Measurements from ENCODE around the gene FMO4. TPM values are rescaled to one million over a fixed set of nuclear protein-coding genes. Genes with fewer than 3 reads are reported as not detected.

FMO4 gene
- total and polyA plus RNA-seq, 2 donors (not counting 3 experiments of a cell fraction or from before 2014, with no cell fraction given): 0.25 to 0.33 TPM

- intact Hi-C loops (cut with micrococcal nuclease) (loop anchor here (10.0 kb wide), 1 partner anchor 543 kb away; no protein-coding TSS in a partner anchor), dilution Hi-C loops (cut with MboI; ENCODE audit: extremely low pct_ligation_motif_present, low sequenced_read_pairs) (no loop called here)
- no peak overlapping the region for H3K4me3 ChIP-seq (replicated peaks in 1 of 3; ENCODE audit: insufficient read depth in 1 of 3, low read depth in 1 of 3, low read length in 3 of 3)
- no peaks in the 10 kb centered on the region for H3K9me1 ChIP-seq (replicated peaks; ENCODE audit: control insufficient read depth, extremely low read depth, insufficient read depth, low read length)
- no peaks in the 10 kb centered on the region for H3K79me2 ChIP-seq (ENCODE audit: control insufficient read depth, insufficient read depth, low read length)
- no peak overlapping the region for H3K4me2 ChIP-seq (ENCODE audit: insufficient read depth, low read length)
- no peak for TF ChIP-seq JUN (IDR thresholded peaks at IDR 0.05; ENCODE audit: borderline replicate concordance, insufficient read depth, insufficient read length, low read depth)
- no peak for TF ChIP-seq GATA2 (IDR thresholded peaks at IDR 0.05; ENCODE audit: insufficient read depth, insufficient read length, low read depth, low read length)
- no peak for TF ChIP-seq MAX (IDR thresholded peaks at IDR 0.05; ENCODE audit: insufficient read depth, insufficient read length)
- no peaks in the 10 kb centered on the region for H3K36me3 ChIP-seq (ENCODE audit: control insufficient read depth in 2 of 2, extremely low read depth in 1 of 2, insufficient read depth in 2 of 2, low read length in 2 of 2)
- no peaks in the 10 kb centered on the region for H3K4me1 ChIP-seq (ENCODE audit: control insufficient read depth, extremely low read depth, insufficient read depth, low read length)
- H3K9me3 ChIP-seq (replicated peaks; ENCODE audit: control insufficient read depth, insufficient read depth, low read length): no peaks in the 10 kb centered on the region
- CTCF ChIA-PET: interaction anchor here (1.2 kb wide), 1 partner anchor 9 kb away, joined by 3 read pairs; no protein-coding TSS in a partner anchor
- POLR2A ChIA-PET: no interaction called here
- BruUV-seq (replicated peaks): no TSS peak
- H4K20me1 ChIP-seq (replicated peaks; ENCODE audit: control insufficient read depth, extremely low read depth, insufficient read depth, low read length): no peaks in the 10 kb centered on the region
- no peak overlapping the region for H2AFZ ChIP-seq (ENCODE audit: low read depth, low read length)
- H3K27ac ChIP-seq (ENCODE audit: insufficient read depth, low read depth, low read length): no peak overlapping the region
- DNase-seq (ENCODE audit: low read depth, low spot score) (no peak), FAIRE-seq (no peak)
- no peaks in the 10 kb centered on the region for H3K27me3 ChIP-seq (ENCODE audit: control insufficient read depth in 2 of 2, insufficient read depth in 2 of 2, low read length in 2 of 2)
- no peak overlapping the region for H3K9ac ChIP-seq (replicated peaks; ENCODE audit: extremely low read depth, insufficient read depth, low read length)
Observed at GRCh38 chr1:171381866-171382210, 67.9 kb downstream of the FMO4 start.

- Histone ChIP-seq H3K79me2 (ENCODE audit: control insufficient read depth, insufficient read depth, low read length) (no peaks in the 10 kb centered on the region), H3K9me3 (replicated peaks; ENCODE audit: control insufficient read depth, insufficient read depth, low read length) (no peaks in the 10 kb centered on the region), H3K27me3 (ENCODE audit: control insufficient read depth in 2 of 2, insufficient read depth in 2 of 2, low read length in 2 of 2) (no peaks in the 10 kb centered on the region), H3K4me2 (ENCODE audit: insufficient read depth, low read length) (no peak overlapping the region), H3K9ac (replicated peaks; ENCODE audit: extremely low read depth, insufficient read depth, low read length) (no peak overlapping the region), H3K4me3 (replicated peaks in 1 of 3; ENCODE audit: insufficient read depth in 1 of 3, low read depth in 1 of 3, low read length in 3 of 3) (no peak overlapping the region), H4K20me1 (replicated peaks; ENCODE audit: control insufficient read depth, extremely low read depth, insufficient read depth, low read length) (no peaks in the 10 kb centered on the region), H3K4me1 (ENCODE audit: control insufficient read depth, extremely low read depth, insufficient read depth, low read length) (no peaks in the 10 kb centered on the region), H3K36me3 (ENCODE audit: control insufficient read depth in 2 of 2, extremely low read depth in 1 of 2, insufficient read depth in 2 of 2, low read length in 2 of 2) (no peaks in the 10 kb centered on the region), H2AFZ (ENCODE audit: low read depth, low read length) (no peak overlapping the region), H3K27ac (ENCODE audit: insufficient read depth, low read depth, low read length) (no peak overlapping the region), H3K9me1 (replicated peaks; ENCODE audit: control insufficient read depth, extremely low read depth, insufficient read depth, low read length) (no peaks in the 10 kb centered on the region)
- intact Hi-C loops (cut with micrococcal nuclease) (loop anchor here (10.0 kb wide), 1 partner anchor 540 kb away; no protein-coding TSS in a partner anchor), dilution Hi-C loops (cut with MboI; ENCODE audit: extremely low pct_ligation_motif_present, low sequenced_read_pairs) (no loop called here)
- FAIRE-seq (no peak), DNase-seq (ENCODE audit: low read depth, low spot score) (no peak)
- ChIA-PET CTCF (no interaction called here), POLR2A (no interaction called here)
- BruUV-seq (replicated peaks): no TSS peak
- TF ChIP-seq POLR2A (IDR thresholded peaks at IDR 0.05; ENCODE audit: low read depth, low read length) (no peak), EZH2 (IDR thresholded peaks at IDR 0.05; ENCODE audit: borderline replicate concordance, low read depth, low read length, severe bottlenecking) (no peak), CTCF (IDR thresholded peaks at IDR 0.05; ENCODE audit: extremely low read depth in 1 of 2, insufficient read depth in 1 of 2, low read depth in 1 of 2, low read length in 2 of 2) (no peak), MAX (IDR thresholded peaks at IDR 0.05; ENCODE audit: insufficient read depth, insufficient read length) (no peak), POLR2AphosphoS5 (IDR thresholded peaks at IDR 0.05; ENCODE audit: insufficient read depth, low read depth, low read length) (no peak), JUN (IDR thresholded peaks at IDR 0.05; ENCODE audit: borderline replicate concordance, insufficient read depth, insufficient read length, low read depth) (no peak), GATA2 (IDR thresholded peaks at IDR 0.05; ENCODE audit: insufficient read depth, insufficient read length, low read depth, low read length) (no peak), FOS (IDR thresholded peaks at IDR 0.05; ENCODE audit: borderline replicate concordance, insufficient read depth, low read length) (no peak), MYC (IDR thresholded peaks at IDR 0.05; ENCODE audit: low read depth, low read length) (no peak)
Observed at GRCh38 chr1:171384496-171384895, 70.5 kb downstream of the FMO4 start.
